Superior temporal gyrus (tissue), 1 donor: Measurements from ENCODE around the gene ACAP2.
"Not testable (repeated sequence)": the region's sequence is repeated elsewhere in the genome, so short reads cannot be mapped to it uniquely, and the experiment has no call there.

Experiments used
- DNase-seq: peaks from one replicate; pipeline ENCODE4 v3.0.0-alpha.2; 2016; ENCODE audit errors: extremely low spot score

The ACAP2 gene

GRCh38 chr3:195442573-195443390, at the start of gene ACAP2:
Gene ACAP2 (minus strand): TSS chr3:195443020. CDS start chr3:195442847, 173 bp downstream.
- peak; percentile 99 for DNase-seq

- peak; percentile 0 for DNase-seq
Observed at GRCh38 chr3:195475614-195476013, 32.8 kb upstream of the ACAP2 start.

- not testable (repeated sequence) for DNase-seq
Observed at GRCh38 chr3:195475116-195475515, 32.3 kb upstream of the ACAP2 start.

- no peak for DNase-seq
Observed at GRCh38 chr3:195468841-195469240, 26.0 kb upstream of the ACAP2 start.

- no peak for DNase-seq
Observed at GRCh38 chr3:195468391-195468776, 25.6 kb upstream of the ACAP2 start.

- DNase-seq, result peak; percentile 4
Observed at GRCh38 chr3:195467641-195468390, 25.0 kb upstream of the ACAP2 start.

GRCh38 chr3:195466251-195466650, 23.4 kb upstream of the ACAP2 start:
- no peak for DNase-seq

- DNase-seq, result not testable (repeated sequence)
Observed at GRCh38 chr3:195462922-195463321, 20.1 kb upstream of the ACAP2 start.

GRCh38 chr3:195462308-195462610, 19.4 kb upstream of the ACAP2 start:
- DNase-seq, result no peak

- DNase-seq, result peak; percentile 32
Observed at GRCh38 chr3:195461594-195462307, 18.9 kb upstream of the ACAP2 start.

- no peak for DNase-seq
Observed at GRCh38 chr3:195460091-195460713, 17.4 kb upstream of the ACAP2 start.

GRCh38 chr3:195458316-195458717, 15.5 kb upstream of the ACAP2 start:
- no peak for DNase-seq

- DNase-seq, result no peak
Observed at GRCh38 chr3:195455789-195456188, 13.0 kb upstream of the ACAP2 start.

GRCh38 chr3:195453236-195453635, 10.4 kb upstream of the ACAP2 start:
- no peak for DNase-seq

GRCh38 chr3:195451373-195452015, 8.7 kb upstream of the ACAP2 start:
- DNase-seq, result no peak

GRCh38 chr3:195450731-195451229, 8.0 kb upstream of the ACAP2 start:
- DNase-seq, result no peak

- DNase-seq, result no peak
Observed at GRCh38 chr3:195448205-195448875, 5.5 kb upstream of the ACAP2 start.

GRCh38 chr3:195447201-195447600, 4.4 kb upstream of the ACAP2 start:
- DNase-seq, result no peak

GRCh38 chr3:195446359-195446758, 3.5 kb upstream of the ACAP2 start:
- DNase-seq, result no peak

- no peak for DNase-seq
Observed at GRCh38 chr3:195445885-195446284, 3.1 kb upstream of the ACAP2 start.
